Stimulated activated CD8-positive, alpha-beta memory T cell treated with anti-CD3 and anti-CD28 coated beads, Interleukin-7, amount 100 ng/mL, for 1 hour (primary cell): ENCODE data around the gene PTCHD1.

Experiments used
- DNase-seq, 2 donors: peaks; one replicate each; pipeline ENCODE4 v3.0.0-alpha.2; 2020; ENCODE audit warnings: low read depth in 2 of 2

PTCHD1 gene

DNA sequence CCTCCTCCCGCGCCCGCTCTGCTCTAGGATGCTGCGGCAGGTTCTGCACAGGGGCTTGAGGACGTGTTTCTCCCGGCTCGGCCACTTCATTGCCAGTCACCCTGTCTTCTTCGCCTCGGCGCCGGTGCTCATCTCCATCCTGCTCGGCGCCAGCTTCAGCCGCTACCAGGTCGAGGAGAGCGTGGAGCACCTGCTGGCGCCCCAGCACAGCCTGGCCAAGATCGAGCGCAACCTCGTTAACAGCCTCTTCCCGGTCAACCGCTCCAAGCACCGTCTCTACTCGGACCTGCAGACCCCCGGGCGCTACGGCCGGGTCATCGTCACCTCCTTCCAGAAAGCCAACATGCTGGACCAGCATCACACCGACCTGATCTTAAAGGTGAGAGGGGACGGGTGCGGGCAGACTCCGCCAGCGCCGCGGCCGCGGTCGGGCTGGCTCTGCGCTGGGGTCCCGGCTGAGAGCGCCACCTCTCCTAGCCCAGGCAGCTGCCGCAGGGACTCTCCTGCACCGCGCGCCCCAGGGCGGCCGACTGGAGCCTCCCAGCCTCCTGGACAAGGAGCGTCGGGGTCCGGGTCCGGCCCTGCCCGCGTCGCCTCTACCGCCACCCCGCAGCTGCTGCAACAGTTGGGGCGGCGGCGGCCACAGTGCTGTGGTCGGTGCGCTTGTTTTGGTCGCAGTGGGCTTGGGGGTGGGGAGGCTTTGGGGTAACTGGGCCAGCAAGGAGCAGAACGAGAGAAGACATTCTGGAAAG is at the start of gene PTCHD1:
Gene PTCHD1, plus strand, starts transcription at position 2 of the 752 bp plus-strand sequence. Its CDS starts 27 bp downstream, at position 29.
- no peak for DNase-seq

DNA sequence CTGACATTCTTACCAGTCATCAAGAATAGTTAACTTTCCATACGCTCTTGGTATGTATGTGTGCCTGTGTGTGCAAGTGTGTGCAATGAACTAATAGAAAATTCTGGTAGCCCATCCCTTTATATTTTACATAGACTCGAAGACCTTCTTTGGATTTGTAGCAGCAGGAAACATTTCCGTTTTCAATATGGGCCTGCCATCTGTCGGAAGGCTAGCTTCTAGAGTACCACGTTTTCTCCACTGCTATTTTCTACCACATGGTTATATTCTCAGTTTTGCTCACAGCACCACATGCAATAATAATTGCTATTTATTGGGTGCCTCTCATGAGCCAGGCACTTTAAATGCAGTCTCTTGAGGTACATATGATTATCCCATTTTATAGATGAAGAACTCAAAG is 47.9 kb upstream of the PTCHD1 start:
- DNase-seq: no peak

DNA sequence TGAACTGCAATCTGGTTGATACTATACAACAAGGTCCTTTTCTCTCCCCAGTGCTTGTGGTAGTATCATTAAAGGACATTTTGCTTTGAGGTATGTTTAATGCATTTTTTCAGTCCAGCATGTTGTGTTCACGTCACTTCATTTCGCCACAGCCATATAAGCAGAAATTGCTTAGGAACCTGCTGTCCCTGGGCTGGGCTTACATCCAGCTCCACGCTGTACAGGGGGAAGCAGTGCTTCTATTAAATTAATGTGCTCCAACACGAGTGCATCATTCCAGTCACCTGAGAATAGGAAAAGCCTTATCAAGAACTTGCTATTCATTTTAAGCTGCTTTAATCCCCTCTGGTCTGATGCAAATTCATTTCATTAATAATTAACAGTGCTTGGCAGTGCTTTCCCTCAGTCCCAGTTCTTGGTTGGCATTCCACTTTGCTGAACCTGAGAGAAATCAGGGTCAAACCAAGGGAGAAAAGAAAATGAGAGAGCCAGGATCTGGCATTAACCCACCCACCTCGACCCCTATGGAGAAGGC is 47.4 kb upstream of the PTCHD1 start:
- no peak for DNase-seq

DNA sequence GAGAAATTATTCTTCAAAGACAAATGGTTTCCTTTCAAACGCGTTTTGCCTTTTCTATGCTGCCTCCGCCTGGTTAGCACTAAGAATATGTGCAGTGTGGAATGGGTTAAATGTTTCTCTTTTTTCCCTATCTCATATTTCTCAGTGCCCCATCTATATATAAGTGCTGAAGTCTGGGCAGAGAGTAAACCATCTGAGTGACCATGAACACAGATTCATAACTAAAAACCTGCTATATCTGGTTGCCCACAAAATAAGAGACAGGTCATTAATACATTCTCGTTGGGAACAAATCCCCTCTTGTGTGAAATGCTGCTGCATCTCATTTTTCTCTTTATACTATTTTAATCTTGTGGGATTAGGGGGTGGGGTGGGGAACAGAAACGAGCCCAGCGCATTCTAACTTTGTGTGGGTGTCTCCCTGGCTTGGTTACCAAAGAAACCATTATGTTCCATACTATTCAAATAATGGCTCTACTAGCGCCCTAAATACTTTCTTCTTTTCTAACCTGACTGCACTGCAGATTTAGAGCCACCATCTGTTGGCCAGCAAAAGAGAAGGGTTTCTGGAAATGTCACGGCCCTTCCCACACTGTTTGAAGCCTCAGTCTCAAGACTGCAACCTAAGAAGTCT is 42.2 kb upstream of the PTCHD1 start:
- DNase-seq: no peak

DNA sequence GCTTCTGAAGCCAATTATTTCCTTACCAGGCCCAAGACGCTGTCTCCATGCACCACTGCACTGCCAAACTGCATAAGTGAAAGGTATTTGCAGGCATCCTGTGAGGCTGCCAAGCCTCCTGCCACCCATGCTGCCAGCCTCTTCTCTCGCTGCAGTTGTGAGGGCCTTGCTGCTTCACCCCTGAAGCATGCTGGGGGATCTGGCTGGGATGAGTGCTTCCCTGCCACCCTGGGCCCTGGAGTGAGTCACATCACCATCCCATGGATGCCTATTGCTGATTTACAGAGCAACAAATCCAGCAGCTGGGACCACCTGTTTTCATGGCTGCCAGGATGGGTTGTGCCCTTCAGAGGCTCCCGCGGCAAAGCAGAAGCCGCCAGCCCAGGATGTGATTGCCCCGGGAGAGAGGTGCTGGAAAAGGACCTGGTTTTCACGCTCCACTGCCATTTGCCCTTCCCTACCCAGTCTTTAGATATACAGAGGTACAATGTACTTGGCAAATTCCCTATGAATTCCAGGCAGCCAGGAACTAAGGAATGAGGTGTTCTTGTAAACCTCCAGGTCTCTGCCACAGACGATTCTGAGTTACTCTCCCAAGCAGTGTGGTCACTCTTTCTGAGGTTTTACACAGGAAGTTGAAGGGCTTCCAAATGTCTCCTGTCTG is 41.5 kb upstream of the PTCHD1 start:
- no peak for DNase-seq

DNA sequence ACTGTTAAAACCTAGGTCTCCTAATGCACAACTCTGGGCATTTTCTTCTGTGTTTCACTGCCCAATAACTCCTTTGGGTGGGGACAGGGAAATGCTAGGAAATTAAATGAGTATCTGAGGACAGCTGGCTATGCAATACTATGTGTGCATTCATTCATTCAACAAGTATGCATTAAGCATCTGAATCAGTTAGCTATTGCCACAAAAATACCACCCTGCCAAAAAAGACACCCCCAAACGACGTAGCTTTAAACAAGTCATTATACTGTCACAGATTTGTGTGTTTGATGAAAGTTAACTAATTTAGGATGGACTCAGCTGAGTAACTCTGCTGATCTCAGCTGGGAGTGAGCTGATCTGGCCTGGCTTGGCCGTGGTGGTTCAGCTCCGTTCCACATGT is 29.8 kb upstream of the PTCHD1 start:
- no peak for DNase-seq

DNA sequence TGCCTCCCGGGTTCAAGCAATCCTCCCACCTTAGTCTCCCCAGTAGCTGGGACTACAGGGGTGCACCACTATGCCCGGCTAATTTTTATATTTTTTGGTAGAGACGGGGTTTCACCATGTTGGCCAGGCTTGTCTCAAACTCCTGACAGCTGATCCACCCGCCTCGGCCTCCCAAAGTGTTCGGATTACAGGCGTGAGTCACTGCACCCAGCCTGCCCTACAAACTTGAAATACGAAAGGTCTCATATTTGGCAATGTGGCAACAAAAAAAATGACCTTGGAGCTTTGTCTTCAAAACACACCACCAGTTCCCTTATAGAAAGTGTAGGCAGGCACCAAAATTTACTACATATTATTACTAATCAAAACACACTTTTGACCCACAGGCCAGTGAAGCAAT is 22.9 kb upstream of the PTCHD1 start:
- DNase-seq: no peak

DNA sequence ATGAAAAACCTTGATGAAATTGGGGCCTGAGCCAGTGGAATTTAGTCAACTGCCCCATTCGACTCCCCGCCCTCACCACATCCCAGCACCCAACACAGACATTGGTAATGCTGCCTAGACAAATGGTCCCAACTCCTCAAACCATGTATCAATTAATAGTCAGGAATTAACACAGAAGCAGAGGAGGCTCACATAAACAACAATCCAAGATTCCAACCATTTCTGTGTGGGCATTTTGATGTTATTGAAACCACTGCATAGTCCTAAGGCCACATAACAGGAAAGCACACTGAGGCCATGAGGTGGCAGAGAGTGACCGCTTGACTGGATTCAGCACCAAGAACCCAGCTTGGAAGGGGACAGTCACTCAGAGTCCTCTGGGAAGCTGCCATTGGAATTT is 22.5 kb upstream of the PTCHD1 start:
- no peak for DNase-seq

DNA sequence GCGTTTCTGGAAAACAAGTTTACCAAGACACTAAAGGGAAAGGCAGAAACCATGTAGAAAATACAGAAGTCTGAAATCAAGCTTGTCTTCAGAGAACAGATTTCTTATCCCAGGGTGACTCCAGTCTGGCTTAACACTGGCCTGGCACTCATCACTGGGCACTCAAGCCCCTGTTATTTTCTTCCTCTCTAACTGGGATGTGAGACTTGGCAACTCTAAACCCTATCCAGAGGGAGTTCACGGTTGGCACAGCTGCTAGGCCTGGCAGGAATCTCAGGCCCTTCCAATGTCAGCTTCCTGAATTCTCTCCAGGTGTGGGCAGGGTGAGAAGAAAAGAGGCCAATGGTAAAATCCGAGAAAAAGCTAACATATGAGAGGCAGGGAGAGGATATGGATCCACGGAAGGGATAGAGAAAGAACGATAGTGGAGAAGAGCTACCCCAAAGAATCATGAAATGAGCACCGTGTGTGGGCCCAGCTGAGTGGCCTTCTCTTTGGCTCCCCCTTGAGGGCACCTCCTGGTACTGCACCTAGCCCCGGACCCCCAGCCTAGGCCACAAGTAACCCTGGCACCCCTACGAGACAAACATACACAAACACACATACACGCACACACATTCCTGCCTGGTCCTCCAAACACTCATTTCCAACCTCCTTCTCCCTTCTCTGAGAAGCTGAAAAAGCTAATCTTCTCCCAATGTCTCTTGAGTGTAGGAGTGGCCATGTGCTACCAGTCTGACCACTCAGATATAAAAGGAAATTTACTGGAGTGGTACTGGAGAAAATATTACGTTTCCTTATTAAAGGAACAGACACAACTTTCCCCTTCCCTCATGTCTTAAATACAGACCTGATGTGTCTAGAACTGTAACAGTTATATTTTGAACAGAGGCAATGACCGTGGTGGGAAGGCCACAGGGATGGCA is 16.6 kb upstream of the PTCHD1 start:
- no peak for DNase-seq

DNA sequence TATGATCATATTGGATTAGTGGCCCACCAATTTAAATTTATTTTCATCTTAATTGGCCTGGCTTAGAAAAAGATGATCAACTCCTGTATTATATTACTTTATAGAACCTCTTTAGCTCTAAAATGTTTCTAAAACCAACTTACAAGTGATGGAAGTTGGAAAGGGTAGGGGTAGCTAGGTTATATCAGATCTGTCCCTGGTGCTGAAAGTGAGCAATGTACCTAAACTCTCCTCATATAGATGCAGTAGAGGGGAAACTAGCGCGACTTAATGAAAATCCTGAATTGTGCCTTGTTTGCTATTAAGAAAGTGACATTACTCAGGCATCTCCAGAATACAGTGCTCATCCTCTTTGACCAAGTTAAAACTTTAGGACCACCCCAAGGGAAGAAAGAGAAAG is 7.5 kb upstream of the PTCHD1 start:
- DNase-seq: no peak

DNA sequence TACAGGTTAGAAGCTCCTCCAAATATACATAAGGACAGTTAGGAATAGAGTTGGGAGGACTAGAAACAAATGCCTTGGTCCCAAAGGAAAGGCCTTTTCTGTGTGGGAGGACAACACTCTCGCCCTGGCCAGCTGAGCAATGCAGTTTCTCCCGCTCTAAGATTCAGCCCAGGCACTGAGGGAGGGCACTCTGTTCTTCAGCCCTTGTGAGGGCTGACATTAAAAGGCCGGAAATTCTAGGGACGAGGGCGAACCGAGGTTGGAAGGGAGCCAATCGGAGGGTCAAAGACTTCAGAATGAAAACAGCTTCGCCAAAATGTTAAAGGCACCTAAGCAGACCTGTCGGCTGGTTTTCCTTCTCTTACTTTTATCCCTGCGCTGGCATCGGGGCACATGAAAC is 2.9 kb upstream of the PTCHD1 start:
- no peak for DNase-seq

DNA sequence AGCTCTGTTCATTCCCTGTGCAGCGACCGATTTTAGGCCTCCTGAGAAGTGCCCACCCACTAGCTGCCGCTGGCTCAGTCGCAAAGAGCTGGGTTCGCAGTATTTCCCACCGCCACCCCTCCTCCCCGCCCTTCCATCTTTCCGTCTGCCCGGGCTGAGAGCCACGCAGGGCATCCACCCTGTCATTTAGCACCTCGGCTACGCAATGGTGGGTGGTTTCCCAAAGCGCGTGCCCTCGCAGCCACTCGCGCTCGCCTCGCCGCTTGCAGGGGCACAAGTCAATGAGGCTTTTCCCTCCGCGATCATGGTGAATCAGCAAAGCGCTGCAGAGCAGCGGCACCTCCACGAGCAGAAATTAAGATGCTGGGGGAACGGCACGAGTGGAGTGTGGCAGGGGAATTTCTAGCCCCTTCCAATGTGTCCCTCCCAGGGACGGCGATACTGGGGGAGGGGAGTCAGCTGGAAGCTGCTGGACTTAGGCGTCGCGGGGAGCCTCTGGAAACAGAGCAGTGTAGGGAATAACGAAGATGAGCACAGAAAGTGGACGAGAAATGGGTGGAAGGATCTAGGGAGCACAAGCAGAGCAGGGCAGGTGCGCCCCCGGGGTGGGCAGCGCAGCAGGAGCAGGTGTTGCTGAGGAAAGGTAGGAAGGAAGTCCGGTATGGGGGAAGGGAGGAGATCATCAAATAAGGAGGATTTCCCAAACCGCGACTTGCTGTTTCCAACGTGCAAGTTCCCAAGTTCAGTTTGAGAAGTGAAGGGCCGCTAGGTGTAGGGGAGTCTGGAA is 2.4 kb upstream of the PTCHD1 start:
- no peak for DNase-seq

DNA sequence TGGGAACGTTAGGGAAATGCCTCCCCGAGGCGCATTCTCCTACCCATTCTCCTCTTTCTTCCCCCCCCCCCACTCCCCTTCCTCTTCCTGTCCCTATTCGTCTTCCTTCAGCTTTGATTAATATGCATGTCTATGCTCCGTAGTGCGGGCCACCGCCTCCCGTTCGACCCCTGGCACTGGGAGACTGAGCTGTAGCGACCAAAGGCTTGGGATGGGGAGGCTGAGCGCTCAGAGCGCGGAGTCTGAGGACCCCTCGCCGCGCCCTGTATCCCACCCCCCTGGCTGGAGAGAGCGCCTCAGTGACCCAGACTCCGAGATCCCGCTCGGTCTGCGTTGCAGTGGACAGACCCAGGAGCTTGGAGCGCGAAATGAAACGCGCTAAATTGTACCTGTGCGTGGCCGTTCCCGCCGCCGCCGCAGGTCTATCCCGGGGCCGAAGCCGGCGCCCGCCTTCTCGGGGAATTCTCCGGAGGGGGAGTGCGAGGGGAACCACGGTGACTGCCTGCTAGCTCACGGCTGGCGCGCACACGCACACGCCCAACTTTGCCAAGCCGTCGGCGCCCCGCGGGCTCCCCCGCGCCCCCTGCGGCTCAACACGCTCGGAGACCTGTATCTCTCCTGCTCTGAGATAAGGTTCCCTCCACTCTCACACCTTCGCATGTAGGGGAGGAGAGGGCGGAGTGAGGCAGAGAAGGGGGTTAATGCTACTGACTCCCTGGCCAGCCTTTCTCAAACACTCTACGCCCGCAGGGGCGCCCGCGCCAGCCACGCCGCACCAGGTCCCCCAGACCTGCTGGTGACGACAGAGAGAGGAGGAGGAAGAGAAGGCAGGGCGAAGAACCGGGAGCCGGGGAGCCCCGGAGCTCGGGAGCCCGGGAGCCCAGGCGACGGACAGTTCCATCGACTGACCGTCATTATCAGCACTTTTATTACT is 1.5 kb upstream of the PTCHD1 start:
- DNase-seq: no peak

DNA sequence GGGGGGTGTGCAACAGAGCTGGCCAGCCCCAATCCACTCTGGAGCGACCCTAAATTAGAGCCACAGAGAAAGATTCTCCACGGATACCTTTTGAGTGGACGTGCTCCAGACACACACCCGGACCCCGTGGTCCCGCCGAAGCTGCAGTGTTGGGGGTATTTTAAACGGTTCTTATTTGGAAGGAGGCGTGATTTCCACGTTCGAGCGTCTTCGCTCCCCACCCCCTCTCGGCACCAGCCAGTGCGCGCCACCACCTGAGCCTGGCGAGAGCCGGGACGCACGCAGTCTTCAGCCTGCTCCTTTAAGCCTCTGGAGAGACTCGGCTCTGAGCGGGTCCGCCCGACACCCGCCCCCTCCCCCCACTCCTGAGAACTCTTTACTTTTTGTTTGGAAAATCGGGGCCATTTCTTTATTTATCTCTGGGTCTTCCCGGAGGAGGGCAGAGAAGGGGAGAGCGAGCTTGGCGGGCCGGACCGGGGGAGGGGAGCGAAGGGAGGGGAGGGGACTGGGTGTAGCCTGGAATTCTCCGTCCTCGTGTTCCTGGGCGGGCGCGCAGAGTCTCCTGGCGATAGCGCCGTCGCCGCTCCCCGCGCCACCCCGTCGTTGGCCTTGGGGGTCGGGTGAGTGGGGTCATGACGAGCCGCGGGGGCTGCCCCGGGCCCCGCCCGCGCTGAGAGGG is 668 bp upstream of the PTCHD1 start:
- DNase-seq: no peak

DNA sequence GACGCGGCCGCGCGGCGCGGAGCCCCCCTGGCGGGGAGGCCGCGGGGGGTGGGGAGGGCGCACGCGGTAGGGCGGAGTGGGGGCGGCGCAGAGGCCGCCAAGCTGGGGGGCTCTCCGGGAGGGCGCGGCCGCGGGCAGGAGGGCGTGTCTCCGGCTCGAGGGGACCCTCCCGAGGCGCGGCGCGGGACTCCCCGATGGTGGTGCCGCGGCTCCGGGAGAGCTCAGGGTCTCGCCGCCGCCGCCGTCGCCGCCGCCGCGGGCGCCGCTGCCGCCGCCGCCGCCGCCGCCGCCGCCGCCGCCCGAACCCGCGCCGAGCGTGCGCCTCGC is 165 bp upstream of the PTCHD1 start:
- no peak for DNase-seq

DNA sequence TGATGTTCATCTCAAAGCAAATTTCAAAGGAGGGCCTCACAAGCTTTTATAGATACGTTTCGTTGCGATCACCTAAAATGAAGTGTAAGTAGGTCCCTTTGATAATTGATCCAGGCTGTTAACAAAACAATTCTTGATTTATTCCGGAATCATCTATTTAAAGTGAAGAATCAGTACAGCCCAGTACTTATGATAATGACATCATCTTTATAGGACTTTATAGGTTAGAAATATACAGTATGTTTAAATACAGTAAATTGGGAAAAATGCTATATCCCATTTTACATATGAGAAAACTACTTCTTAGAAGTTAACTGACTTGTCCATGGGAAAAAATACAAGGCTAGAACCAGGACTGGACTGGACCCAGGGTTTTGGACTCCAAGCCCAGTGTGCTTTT is 3.7 kb downstream of the PTCHD1 start:
- DNase-seq: no peak

DNA sequence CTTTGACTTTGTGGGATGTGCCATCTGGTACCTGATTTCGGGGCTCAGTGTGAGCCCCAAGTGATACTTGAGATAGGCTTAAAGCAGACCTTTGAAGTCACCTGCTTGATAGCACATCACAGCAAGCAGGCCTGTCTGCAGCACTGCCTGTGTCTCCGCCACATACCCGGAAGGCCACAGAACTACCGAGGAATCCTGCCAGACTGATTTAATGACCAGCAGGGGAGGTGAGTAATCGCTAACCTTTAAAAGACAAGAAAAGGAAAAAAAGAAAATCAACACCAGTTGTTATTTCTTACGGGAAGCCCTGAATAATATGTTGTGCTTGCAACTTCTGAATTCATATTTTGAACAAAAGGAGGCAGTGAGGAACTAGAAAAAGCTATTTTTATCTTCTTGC is 6.8 kb downstream of the PTCHD1 start:
- no peak for DNase-seq

DNA sequence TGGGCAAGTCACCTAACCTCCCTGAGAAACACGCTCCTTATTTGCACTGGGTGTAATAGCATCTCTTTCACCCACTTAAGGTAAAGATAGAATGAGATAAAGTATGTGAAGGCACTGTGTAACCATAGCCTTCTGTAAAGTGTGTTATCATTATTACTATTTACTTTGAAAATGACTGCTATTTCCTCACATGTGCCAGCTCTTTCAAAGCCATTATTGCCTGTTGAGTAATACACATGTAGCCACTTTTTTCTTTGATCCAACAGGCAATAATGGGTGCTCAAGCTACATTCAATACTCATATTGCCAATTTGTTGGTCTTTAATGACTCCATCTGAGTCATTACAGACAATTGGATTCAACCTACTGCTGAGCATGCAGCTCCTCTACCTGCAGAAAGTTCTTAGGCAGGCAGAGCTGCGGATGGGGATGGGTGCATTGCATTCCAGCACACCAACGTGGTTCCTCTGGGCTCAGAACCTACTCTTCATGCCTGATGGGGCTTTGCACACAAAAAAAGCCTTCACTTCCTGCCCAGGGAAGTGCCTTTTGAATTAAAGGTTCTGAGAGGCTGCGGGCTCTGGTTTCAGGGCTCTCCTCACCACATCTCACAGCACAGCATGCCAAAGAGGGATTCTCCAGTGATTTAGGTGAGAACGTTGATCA is 9.7 kb downstream of the PTCHD1 start:
- no peak for DNase-seq

DNA sequence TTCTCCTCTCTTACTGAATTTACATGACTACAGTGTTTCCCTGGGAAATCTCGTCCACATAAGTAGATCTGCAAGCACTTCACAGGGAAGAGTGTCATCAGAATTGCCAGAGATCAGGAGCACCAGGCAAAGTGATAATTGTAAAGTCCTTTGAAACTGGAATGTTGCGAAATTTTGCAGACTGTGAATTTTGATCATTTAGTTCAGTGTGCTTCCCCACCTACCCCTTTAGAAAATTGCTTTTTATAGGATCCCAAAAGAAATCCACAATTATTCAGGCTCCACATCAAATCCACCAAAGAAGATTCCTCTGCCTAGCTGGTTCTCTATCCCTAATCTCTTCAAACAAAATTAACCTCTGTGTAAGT is 10.2 kb downstream of the PTCHD1 start:
- DNase-seq: no peak
